ENCODE data around the gene BMP10.

Gene BMP10

DNA sequence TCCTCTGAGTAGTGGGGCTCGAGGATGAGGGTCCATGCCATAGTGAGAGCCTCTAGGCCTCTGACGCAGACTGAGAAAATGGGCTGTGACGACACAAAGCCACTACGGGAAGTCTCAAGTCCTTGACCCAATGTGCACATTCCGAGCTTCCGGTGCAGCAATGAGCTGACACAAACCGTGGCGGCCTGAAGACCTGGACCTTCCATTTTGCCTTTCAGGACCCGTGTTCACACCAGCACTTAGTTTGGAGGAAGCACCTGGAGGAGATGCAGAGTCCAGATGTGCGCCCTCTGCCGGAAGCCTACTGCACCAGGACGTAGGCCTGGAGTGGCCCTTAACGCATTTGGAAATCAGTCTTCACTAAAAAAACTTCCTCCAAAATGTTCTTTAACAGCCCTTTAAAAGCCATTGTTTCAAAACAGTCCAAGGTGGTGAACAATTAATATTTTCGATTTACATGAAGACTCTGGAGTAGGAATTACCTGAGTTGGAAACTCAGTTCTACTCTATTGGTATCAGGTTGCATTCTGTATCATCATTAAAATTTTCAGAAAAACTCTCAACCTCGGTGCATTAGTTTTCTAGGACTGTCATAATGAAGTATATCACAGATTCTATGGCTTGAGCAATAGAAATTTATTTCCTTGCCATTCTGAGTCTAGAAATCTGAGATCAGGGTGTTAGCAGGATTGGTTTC, 33.9 kb downstream of the BMP10 start:
- TF ChIP-seq, protein P1, sequence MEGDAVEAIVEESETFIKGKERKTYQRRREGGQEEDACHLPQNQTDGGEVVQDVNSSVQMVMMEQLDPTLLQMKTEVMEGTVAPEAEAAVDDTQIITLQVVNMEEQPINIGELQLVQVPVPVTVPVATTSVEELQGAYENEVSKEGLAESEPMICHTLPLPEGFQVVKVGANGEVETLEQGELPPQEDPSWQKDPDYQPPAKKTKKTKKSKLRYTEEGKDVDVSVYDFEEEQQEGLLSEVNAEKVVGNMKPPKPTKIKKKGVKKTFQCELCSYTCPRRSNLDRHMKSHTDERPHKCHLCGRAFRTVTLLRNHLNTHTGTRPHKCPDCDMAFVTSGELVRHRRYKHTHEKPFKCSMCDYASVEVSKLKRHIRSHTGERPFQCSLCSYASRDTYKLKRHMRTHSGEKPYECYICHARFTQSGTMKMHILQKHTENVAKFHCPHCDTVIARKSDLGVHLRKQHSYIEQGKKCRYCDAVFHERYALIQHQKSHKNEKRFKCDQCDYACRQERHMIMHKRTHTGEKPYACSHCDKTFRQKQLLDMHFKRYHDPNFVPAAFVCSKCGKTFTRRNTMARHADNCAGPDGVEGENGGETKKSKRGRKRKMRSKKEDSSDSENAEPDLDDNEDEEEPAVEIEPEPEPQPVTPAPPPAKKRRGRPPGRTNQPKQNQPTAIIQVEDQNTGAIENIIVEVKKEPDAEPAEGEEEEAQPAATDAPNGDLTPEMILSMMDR (IDR thresholded peaks at IDR 0.05; ENCODE audit: insufficient read depth, low read length), result peak; percentile 86
- peak; percentile 28; the same call in 1 of the 2 replicates for TF ChIP-seq POLR2AphosphoS5 (IDR thresholded peaks at IDR 0.05; ENCODE audit: low read depth)
- TF ChIP-seq SPI1 (IDR thresholded peaks at IDR 0.05; ENCODE audit: borderline replicate concordance, low read depth), result no peak
- no peak for TF ChIP-seq GABPA (IDR thresholded peaks at IDR 0.05; ENCODE audit: low read depth)
- TF ChIP-seq, protein P2, sequence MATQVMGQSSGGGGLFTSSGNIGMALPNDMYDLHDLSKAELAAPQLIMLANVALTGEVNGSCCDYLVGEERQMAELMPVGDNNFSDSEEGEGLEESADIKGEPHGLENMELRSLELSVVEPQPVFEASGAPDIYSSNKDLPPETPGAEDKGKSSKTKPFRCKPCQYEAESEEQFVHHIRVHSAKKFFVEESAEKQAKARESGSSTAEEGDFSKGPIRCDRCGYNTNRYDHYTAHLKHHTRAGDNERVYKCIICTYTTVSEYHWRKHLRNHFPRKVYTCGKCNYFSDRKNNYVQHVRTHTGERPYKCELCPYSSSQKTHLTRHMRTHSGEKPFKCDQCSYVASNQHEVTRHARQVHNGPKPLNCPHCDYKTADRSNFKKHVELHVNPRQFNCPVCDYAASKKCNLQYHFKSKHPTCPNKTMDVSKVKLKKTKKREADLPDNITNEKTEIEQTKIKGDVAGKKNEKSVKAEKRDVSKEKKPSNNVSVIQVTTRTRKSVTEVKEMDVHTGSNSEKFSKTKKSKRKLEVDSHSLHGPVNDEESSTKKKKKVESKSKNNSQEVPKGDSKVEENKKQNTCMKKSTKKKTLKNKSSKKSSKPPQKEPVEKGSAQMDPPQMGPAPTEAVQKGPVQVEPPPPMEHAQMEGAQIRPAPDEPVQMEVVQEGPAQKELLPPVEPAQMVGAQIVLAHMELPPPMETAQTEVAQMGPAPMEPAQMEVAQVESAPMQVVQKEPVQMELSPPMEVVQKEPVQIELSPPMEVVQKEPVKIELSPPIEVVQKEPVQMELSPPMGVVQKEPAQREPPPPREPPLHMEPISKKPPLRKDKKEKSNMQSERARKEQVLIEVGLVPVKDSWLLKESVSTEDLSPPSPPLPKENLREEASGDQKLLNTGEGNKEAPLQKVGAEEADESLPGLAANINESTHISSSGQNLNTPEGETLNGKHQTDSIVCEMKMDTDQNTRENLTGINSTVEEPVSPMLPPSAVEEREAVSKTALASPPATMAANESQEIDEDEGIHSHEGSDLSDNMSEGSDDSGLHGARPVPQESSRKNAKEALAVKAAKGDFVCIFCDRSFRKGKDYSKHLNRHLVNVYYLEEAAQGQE (IDR thresholded peaks at IDR 0.05; ENCODE audit: insufficient replicate concordance, low read depth), result no peak
- no peak overlapping the region for H3K4me3 ChIP-seq (replicated peaks; ENCODE audit: insufficient read depth, low read length)
- peak overlapping the region; percentile 42 for H3K27ac ChIP-seq (replicated peaks)
- peak; percentile 54 to 88 for DNase-seq (ENCODE audit: low read depth in 1 of 2, low spot score in 1 of 2)
- H3K27me3 ChIP-seq (ENCODE audit: insufficient read depth, poor library complexity, severe bottlenecking), result no peaks in the 10 kb centered on the region

DNA sequence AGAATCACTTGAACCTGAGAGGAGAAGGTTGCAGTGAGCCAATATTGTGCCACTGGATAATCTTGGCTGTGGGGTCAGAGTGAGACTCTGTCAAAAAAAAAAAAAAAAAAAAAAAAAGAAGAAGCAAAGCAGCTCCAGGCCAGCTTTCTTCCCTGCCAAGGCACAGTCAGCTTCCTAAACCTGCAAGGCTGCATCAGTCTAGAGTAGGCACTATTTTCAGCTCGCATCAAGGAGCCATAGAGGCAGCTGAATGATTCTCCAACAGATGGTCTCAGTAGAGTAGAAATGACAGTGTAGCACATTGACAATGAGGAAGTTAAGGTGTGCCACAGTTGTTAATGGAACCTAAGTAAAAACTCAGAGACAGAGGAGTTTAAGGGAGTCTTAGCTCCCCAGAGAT, 35.6 kb downstream of the BMP10 start:
- Histone ChIP-seq H3K27me3 (ENCODE audit: insufficient read depth, poor library complexity, severe bottlenecking) (no peaks in the 10 kb centered on the region), H3K27ac (replicated peaks) (peak overlapping the region; percentile 68), H3K4me3 (replicated peaks; ENCODE audit: insufficient read depth, low read length) (no peak overlapping the region)
- TF ChIP-seq, protein P2 (IDR thresholded peaks at IDR 0.05; ENCODE audit: insufficient replicate concordance, low read depth), result no peak
- TF ChIP-seq, protein P1 (IDR thresholded peaks at IDR 0.05; ENCODE audit: insufficient read depth, low read length), result no peak
- TF ChIP-seq GABPA (IDR thresholded peaks at IDR 0.05; ENCODE audit: low read depth) (no peak), SPI1 (IDR thresholded peaks at IDR 0.05; ENCODE audit: borderline replicate concordance, low read depth) (no peak), POLR2AphosphoS5 (IDR thresholded peaks at IDR 0.05; ENCODE audit: low read depth) (no peak; the same call in 1 of the 2 replicates)
- peak; percentile 29 to 81 for DNase-seq (ENCODE audit: low read depth in 1 of 2, low spot score in 1 of 2)

DNA sequence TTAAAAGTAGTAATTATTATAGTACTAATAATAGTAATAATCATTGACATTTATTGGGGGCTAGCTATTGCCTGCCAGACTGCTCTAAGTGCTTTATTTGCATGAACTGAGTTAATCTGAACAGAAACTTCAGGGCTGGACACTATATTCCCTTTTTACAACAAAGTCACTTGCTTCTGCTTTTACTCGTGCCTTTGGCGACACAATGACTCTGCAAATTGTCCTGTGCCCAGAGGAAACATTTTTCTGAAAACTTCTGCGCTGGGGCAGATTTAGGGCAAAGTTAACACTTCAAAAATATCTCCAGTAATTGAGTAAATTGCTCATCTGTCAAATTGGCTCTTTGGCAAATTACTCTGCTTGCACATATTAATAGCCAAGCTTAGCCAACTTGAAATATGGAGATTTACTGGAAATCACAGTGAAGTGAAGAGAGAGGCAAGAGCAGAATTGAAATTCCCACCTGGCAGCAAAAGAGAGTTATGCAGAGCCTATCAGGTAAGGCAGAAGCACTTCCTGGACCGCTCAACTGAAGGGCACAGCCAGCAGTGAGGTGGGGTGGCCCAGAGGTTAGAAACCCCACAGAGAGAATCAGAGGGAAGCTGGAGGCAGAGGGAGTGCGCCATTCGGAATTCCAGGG, 36.3 kb downstream of the BMP10 start:
- no peaks in the 10 kb centered on the region for H3K27me3 ChIP-seq (ENCODE audit: insufficient read depth, poor library complexity, severe bottlenecking)
- peak in 1 of 2 experiments; percentile 73 for DNase-seq (ENCODE audit: low read depth in 1 of 2, low spot score in 1 of 2)
- H3K27ac ChIP-seq (replicated peaks), result peak overlapping the region; percentile 68
- no peak overlapping the region for H3K4me3 ChIP-seq (replicated peaks; ENCODE audit: insufficient read depth, low read length)
- TF ChIP-seq GABPA (IDR thresholded peaks at IDR 0.05; ENCODE audit: low read depth) (no peak), POLR2AphosphoS5 (IDR thresholded peaks at IDR 0.05; ENCODE audit: low read depth) (no peak), SPI1 (IDR thresholded peaks at IDR 0.05; ENCODE audit: borderline replicate concordance, low read depth) (no peak)
- TF ChIP-seq, protein P2 (IDR thresholded peaks at IDR 0.05; ENCODE audit: insufficient replicate concordance, low read depth), result no peak
- TF ChIP-seq, protein P1 (IDR thresholded peaks at IDR 0.05; ENCODE audit: insufficient read depth, low read length), result no peak

Measured in HL-60 (cell line).